NCI-H82 treated with DMSO at 0.1 percent for 48 hours (cell line): ENCODE results near the gene IQSEC1.

Experiments used
- DNase-seq: peaks from one replicate; lab custom pipeline; 2025; ENCODE audit not compliant: unreplicated experiment; lab: John Stamatoyannopoulos, UW

Gene IQSEC1

DNA sequence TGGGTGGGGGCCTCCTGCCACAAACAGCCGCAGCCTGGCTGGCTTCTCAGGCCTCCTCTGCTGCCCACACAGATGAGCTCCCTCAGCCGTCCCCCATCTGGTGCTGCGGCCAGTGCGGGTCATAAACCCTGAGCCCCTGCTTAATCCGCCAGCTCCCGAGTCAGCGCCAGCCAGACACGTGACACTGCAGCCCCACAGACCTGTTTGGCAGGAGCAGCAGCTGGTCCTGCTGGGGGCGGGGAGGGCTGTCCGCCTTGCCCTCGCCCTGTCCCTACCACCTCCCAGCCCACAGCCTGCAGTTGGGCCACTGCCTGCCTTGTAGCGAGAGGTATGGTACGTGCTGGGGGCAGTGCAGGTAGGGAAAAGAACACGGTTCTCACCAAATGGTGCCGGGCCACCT is 86.2 kb downstream of the IQSEC1 start:
- DNase-seq = peak; percentile 74

DNA sequence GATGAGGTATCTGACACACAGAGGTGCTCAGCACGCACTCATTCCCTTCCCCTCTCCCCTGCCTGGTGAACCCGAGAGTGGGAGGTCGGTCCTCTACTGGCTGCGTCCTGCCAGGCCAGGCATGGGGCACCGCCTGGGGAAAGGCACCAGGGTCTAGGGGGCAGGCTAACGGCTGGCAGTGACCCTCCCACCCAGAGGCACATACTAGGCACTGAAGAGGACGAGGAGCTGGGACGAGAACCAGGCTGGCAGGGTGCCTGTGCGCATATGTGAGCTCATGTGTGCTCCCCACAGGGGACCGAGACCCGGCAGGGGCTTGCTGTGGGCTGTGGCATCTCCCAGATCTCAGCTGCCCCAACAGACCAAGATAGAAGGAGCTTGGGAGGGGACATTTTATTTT is 86.7 kb downstream of the IQSEC1 start:
- no peak for DNase-seq

- DNase-seq = no peak
Measured at GRCh38 chr3:12986031-12986430, 87.2 kb downstream of the IQSEC1 start.

- DNase-seq = no peak
Measured at GRCh38 chr3:12985148-12985547, 88.1 kb downstream of the IQSEC1 start.

DNA sequence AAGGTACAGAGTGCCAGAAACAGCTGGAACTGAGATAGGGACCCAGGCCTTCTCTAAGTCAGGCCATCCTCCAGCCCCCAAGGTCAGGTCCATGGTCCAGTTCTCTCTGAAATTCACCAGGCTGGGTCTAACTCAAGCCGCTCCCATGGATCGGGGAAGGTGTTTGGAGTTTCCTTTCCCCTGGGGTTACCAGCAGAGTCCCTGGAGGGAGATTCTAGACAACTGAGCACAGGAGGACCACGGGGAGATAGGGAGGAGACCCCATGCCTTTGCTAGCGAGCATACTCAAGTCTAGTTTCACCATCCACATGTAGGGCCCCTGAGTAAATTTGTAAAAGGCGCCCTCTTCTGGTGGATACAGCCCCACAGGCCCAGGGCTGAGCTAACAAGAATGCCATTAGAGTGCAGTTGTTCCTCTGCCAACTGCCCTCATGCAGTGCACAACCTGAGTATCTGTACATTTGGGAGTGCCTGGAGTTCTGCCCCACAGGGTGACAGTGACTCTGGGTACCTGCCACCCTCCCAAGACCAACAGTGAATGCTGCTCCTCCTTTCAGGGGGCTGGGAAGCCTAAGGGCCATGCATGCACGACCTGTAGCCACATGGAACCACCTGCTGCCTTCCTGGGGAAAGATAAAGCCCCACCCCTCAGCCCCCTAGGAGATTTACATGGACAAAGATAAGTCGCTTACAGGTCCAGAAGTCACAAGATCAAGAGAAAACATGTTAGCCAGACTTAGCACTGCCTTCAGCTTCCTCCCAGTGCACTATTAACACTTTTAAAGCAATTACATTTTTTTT is 89.0 kb downstream of the IQSEC1 start:
- peak; percentile 82 for DNase-seq

GRCh38 chr3:12983319-12983718 is 89.9 kb downstream of the IQSEC1 start:
- no peak for DNase-seq

- no peak for DNase-seq
Measured at GRCh38 chr3:12982619-12983101, 90.6 kb downstream of the IQSEC1 start.

- no peak for DNase-seq
Measured at GRCh38 chr3:12981306-12982275, 91.6 kb downstream of the IQSEC1 start.

DNA sequence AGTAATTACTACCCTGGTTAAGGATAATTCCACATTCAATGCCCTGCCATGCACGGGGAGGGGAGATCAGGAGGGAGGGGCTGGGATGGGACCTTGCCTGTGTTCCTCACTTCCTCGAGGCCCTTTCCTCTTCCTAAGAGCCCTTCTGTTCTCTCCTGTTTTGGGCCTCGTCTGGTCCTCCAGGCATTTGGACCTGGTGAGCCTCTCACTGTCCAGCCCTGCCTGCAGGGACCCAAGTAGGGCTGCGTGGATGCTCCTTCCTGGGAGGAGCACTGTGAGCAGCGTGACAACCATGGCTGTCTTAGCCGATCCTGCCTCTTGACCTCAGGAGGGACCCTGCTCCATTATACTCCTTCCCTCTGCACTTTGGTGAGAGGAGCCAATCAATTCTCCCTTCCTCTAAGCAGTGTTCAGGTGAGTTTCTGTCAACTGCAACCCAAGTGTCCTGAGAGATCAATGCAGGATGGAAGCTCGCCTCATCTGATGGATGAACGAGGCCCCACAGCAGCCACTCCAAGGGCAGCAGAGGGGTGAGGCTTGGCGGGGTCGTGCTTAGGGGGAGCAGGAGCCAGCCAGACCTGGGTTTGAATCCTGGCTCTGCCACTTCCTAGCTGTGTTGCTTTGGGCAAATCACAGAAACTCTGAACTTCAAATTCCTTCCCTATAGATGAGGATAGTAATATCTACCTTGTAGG is 92.5 kb downstream of the IQSEC1 start:
- no peak for DNase-seq

GRCh38 chr3:12979947-12980487 is 93.2 kb downstream of the IQSEC1 start:
- DNase-seq = no peak

DNA sequence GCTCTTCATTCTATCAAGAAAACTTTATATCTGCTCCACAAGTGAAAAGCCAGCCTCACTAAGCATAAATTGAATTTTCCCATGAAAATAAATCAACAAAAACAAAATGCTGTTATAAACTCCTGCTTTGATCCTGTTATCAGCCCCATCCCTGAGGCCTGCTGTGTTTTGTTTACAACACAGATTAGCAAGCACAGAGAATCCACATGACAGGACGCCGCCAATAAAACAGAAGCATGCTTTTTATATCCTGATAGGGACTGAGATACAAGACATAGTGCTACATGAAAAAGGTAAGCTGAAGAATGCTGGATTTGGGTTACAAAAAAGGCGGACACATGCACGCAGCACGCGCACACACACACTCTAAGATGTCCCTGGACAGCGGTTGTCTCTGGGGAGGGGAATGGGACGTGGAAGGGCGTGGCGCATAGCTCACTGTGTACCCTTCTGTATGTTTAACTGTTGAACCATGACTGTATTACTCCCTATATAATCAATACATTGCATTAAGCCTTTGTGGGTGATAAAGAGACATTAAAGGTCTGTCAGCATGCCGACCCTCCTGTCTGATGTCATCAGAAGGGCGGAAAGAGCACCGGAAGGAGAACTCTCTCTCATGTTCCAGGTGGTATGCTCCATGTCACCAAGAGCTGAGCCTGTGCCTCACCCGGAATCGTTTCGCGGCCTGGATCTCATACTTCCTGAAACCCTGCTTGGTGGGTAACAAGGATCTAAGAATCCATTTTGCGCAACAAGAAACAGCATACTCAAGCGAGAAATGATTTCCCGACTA is 93.9 kb downstream of the IQSEC1 start:
- DNase-seq = no peak

- no peak for DNase-seq
Measured at GRCh38 chr3:12978682-12979081, 94.5 kb downstream of the IQSEC1 start.

- no peak for DNase-seq
Measured at GRCh38 chr3:12977117-12977808, 96.0 kb downstream of the IQSEC1 start.

GRCh38 chr3:12975748-12976522 is 97.3 kb downstream of the IQSEC1 start:
- no peak for DNase-seq

DNA sequence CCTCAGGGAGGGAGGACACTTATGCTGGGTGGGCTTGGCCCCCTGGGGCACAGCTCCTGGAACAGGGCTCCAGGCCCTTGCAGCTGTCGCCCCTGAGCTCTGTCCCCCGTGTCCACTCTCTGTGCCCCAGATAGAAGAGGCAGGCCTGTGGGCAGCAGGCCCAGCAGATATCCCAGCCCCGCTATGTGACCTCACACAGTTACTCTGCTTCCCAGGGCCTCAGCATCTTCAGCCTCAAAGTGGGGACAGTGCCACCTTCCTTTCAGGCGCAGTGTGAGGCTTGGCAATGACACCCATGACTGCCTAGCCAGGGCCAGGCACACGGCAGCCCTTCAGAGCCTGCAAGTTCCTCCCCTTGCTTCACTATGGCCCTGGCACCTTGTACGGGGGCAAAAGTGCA is 98.4 kb downstream of the IQSEC1 start:
- DNase-seq = no peak

DNA sequence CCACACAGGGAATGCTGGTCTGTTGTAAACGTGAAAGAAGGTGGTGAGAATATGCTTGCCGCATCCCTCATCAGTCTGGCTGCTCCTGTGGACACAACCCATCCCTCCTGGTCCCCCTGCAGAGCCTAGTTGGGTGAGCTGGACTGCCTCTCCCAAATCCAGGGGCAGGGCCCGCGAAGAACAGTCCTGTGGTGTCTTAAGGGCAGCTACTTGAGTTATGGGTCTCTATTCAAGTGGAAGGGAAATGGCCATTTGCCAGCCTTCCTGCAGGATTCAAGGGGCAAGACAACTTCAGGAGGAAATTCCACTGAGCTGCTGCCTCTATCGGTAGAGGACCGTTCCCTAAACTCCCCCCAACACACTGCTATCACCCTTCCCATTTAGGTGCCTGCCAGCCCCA is 98.9 kb downstream of the IQSEC1 start:
- no peak for DNase-seq

DNA sequence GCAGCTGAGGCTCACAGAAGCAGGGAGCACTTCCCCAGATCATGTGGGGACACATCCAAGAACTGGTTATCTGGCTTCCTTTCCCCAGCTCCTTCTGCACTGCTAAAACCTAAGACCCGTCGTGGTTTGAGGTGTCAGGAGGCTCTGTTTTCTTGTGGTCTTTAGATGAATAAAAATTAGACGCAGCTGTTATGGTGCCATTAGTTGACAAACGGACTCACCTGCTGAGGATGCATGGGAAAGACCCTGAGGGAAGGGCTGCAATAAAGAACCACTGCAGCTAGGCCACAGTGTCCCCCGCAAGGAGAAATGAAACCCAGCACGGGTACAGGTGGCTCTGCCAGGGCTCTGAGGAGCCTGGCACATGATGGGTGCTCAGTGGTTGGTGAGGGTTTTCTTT is 99.4 kb downstream of the IQSEC1 start:
- DNase-seq = no peak

DNA sequence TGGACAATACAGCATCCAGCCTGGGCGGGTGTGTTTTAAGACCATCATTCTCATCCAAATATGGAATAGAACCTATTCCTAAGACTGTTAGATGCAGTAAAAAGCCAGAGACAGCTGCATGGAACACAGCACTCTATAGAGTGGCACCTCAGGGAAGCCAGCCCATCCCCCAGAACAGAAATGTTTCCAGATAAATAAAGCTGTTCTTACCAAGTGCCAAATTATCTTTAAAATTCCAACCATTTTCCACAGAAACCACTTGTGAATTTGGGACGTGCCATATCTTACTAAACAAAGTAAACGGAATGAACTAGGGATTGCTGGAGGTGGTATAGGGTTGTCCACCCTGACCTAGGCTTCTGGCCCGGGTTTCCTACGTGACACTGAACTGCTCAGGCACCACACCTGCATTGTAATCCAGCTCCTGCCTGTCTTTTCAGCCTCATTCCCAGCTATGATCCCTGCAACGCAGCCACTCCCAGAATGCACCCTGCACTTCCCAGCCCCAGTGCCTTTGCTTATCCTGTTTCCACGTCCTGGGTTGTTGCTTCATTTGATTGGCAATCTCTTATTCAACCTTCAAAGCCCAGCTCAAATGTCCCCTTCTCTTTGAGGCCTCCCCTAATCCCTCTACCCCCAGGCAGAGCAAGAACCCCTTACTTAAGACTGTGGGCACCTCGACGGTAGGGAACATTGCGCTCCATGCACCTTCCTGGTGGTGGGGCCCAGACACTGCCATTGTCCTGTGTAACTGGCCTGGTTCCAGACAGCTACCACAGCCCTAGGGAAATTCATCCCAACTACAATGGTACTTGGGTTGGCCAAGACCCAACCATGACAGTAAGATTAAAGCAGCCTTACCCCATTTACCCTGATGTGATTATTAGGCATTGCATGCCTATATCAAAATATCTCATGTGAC is 100.2 kb downstream of the IQSEC1 start:
- DNase-seq = no peak
